GM12801 (cell line): Measurements from ENCODE around the gene MYO7A.

Experiments used
- TF ChIP-seq, protein P1 (sequence below): IDR thresholded peaks from one replicate; pipeline ENCODE4 v1.5.1; 2011; ENCODE audit warnings: control low read depth; ENCODE audit not compliant: insufficient read length; ENCODE audit errors: extremely low read depth

Gene MYO7A

DNA sequence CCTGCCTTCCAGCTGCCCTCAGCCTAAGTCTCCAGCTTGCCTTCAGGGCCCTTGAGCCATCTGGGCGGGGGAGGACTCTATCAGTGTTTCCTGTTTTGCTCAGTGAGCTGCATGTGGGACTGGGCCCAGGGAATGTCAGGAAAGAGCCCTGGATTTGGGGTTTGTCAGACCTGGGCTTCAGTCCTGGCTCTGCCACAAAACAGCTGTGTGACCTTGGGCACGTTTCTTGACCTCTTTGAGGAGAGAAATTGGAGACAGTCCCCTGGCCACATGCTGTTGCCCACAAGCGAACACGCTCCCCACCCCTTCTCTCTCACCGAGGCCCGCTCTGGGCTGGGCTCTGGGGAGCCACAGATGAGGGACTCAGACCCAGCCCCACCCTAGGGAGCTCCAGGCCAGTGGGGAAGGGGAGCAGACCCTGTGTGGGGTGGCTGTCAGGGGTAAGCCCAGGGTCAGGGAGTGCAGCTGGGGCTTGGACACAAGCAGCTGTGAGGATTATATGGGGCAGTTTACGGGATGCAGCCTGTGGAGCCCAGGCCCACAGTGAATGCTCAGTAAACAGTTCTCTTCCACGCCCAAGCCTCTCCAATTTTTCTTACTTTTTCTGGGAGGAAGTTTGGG, 12.3 kb downstream of the MYO7A start:
- TF ChIP-seq, protein P1, sequence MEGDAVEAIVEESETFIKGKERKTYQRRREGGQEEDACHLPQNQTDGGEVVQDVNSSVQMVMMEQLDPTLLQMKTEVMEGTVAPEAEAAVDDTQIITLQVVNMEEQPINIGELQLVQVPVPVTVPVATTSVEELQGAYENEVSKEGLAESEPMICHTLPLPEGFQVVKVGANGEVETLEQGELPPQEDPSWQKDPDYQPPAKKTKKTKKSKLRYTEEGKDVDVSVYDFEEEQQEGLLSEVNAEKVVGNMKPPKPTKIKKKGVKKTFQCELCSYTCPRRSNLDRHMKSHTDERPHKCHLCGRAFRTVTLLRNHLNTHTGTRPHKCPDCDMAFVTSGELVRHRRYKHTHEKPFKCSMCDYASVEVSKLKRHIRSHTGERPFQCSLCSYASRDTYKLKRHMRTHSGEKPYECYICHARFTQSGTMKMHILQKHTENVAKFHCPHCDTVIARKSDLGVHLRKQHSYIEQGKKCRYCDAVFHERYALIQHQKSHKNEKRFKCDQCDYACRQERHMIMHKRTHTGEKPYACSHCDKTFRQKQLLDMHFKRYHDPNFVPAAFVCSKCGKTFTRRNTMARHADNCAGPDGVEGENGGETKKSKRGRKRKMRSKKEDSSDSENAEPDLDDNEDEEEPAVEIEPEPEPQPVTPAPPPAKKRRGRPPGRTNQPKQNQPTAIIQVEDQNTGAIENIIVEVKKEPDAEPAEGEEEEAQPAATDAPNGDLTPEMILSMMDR = no peak

DNA sequence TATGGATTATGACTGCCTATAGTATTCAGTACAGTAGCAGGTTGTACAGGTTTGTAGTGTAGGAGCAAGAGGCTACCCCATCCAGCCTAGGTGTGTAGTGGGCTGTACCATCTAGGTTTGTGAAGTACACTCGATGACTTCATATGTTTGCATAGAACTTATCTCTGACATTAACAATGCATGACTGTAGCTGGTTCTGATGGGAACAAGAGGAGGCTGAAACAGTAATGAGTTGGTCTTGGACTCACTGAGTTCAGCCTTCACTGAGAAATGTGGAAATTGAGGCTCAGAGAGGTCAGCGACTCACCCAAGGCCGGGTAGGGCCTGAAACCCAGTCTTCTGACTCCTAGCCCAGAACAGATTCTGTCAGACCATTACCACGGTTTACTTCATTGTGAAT, 13.0 kb downstream of the MYO7A start:
- TF ChIP-seq, protein P1 = no peak

DNA sequence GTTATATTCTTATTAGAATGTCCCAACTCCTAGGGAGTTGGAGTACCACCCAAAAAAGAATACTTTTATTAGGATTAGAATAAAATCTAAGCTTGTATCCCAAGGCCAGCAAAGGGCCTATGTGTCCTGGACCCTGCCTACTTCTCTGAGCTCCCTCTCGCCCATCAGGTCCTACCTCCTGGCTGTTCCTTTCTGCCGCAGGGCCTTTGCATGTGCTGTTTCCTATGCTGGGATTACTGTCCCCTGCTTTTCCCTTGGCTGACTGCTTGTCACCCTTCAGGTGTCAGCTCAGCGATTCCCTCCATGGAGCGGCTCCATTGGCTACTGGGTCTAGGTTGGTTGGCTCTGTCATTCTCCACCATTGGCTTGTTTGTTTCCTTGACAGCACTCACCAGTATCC, 13.4 kb downstream of the MYO7A start:
- TF ChIP-seq, protein P1 = no peak

DNA sequence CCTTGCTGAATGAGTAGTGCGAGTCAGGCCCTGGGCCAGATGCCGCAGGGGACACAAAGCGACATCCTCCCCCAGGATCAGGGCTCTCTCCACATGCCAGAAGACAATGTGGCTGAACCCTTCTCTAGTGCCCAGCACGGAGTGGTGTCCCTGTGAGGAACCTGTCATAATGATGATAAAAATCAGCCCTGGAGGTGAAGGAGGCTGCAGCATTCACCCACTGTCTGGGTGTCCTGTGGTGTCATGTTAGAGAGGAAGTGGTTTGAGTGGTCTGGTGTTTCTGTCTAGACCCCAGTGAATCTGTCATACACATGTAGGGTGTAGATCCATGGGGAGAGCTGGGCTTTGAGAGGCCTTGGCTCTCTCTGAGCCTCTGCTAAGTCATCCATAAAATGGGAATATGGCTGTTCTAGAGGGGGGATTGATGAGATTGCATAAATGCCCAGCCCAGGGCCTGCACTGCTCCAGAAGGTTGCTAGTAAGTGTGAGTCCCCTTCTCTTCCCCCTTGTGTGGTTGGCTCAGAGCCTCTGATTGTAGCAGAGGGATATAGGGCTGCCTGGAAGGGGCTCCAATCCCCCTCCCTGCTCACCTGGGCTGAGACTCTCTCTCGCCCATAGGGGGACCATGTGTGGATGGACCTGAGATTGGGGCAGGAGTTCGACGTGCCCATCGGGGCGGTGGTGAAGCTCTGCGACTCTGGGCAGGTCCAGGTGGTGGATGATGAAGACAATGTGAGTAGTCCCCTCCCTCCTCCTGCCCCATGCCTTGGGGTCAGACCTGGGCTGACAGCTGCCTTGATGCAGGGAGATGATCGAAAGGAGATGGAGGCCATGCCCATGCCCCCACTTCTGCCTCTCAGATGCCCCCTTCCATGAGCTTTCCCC, 14.3 kb downstream of the MYO7A start:
- TF ChIP-seq, protein P1 = no peak

DNA sequence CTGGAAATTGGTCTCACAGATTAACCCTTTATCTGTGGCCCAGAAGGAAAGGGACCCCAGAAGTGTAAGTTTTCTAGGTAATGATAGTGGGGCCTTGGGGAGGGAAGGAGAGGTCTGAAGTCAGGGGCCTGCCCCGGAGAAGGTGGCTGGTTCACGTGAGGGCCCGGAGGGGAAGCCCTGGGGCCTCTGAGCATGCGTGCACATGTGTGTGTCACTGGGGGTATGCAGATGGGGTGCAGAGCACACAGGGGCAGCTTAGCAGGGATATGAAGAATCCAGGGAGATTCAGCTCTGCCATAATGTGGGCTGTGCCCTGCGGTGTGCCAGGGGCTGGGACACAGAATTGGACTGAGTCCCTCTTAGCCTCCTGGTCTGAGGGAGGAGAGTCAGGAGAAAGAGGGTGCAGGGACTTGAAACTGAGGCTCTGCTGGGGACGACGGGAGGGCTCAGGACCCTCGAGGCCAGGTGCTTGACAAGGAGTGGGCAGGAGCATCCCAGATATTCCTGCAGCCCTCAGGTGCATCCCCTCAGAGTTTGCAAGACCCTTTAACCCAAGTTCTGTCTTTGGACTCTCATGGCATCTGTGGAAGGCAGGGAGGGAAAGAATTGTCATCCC, 15.5 kb downstream of the MYO7A start:
- TF ChIP-seq, protein P1 = no peak

DNA sequence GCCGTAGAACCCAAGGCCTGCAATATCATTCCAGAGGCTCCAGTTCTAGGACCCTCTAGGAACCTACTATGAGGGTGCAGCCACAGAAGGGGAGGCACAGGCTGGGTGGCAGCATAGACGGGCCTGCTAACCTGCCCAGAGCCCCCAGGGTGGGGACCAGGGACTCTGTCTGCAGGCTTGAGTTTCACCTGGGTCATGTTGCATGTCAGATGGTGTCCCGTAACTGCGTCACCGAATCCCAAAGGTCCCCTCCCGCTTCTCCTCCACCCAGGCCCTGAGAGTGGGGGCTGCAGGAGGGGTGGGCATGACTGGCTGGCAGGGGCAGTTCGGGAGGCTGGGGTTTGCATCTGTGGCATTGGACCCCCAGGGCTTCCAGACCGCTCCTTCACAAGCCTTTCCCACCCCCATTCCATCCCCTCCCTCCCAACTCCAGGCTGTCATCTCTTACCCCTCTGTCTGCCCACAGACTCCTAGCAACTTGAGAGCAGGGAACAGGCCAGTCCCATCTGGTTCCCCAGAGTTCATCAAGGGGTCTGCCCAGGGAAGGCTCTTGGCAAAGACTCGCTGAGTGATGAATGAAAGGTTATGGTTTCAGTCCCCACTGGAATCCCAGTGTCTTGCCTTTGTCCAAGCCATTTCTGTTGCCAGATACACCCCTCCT, 16.3 kb downstream of the MYO7A start:
- TF ChIP-seq, protein P1 = no peak

DNA sequence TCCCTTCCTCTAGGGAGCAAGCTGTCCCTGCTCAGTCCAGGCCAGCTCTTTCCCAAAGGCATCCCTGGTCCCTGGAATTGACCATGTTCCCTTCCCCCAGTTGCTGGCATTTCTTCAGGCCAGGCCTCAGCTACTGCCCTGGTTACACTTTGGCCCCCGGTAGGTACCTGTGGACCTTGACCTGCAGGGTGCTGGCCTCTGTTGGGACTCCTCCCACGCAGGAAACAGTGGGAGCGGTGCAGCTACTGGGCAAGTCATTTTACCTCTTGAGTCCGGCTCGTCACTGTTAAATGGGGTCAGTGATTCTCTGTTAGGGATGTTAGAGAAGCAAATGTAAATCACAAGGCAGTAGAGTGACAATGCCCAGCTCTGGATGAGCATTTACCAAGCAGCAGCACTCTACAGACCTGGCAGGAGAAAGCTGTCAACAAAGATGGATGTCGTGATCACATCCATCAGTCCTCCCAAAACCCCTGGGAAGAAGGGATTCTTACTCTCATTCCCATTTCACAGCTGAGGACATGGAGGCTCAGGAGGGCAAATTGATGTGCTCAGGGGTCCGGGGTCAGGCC, 16.9 kb downstream of the MYO7A start:
- TF ChIP-seq, protein P1 = no peak
